Measurements from ENCODE around the gene RTN1. TPM values are rescaled to one million over a fixed set of nuclear protein-coding genes. Genes with fewer than 3 reads are reported as not detected.

RTN1 gene
- total RNA-seq, 1 donor from 2014 or later, result not detected

DNA sequence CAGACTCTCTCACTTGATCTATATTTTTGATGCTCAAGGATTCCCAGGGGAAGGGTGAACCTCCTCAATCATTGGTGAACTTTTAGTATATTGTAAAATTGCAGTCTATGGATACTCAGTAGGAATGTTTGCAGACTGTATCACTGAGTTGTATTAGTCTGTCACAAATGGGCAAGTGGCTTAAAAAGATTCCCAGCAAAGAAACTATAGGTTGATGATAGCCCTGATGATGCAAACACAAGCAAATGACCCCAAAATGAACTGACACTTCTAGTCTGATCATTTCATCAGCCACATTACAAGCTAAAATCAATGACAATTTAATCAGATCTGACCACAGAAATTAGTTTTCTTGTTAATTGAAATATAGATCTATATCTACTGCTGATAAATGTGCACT lies 59.5 kb downstream of the RTN1 start:
- intact Hi-C loops (cut with micrococcal nuclease), result no loop called here

DNA sequence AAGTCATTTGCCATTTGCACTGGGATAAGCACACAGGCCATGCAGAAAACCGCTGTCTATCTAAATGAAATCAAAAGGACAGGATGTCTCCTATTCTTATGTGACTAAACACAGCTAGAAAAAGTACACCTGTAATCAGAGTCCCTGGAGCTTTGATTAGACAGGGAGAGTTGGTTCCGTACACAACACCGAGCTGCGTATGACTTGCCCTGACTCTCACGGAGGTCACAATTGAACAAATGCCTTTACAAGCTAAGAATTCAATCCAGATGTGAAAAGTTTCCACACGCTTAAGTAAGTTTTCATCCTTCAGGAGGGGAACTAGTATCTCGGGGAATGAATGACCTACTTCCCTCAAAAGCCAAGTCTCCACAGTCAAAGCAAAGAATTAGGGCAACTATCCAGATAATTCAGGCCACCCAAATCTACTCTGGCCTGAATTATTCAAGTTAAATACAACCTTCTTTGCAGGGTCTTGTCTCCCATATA lies 67.5 kb downstream of the RTN1 start:
- intact Hi-C loops (cut with micrococcal nuclease), result no loop called here

DNA sequence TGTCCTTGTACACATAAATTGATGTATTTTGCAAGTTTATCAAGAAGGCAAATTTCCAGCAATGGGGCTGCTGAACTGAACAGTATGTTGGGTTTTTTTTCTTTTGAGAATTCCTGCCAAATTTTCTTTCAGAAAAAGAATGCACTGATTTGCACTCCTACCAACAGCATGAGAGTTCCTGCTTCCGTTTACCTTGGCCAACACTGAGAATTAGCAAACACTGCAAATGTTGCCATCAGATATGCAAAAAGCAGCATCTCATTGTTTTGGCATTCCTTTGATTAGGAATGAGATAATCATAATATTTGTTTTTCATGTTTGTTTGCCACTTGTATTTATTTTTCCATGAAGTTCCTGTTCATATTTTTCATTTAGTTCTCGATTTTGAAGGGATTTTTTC lies 82.4 kb downstream of the RTN1 start:
- intact Hi-C loops (cut with micrococcal nuclease), result no loop called here

DNA sequence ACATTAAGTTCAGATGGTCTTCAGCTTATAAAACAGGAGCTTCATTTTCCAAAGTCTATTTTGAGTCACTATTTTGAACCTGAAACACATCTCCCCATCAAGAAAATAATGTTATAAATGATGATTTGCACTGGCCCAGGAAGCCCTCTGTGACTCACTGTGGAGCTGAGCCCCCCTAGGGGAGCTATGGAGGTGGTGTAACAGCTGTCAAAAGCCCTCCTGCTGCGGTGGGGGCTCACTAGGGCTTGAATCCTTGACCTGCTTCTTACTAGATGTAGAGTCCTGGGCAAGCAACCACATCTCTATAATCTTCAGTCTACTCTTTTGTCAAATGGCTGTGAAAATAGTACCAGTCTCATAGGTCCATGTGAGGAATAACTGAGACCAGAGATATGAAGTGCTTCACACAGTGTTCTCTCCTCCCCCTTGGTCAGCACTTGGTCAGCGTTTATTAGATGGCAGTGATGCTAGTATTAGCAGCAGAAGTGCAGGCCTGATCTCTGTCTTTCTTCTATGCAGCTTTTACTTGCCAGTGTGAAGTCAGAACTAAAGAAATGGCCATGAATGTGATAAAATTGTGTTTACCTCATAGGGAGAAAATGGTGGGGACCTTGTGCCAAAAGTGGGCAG lies 83.4 kb downstream of the RTN1 start:
- intact Hi-C loops (cut with micrococcal nuclease), result no loop called here

DNA sequence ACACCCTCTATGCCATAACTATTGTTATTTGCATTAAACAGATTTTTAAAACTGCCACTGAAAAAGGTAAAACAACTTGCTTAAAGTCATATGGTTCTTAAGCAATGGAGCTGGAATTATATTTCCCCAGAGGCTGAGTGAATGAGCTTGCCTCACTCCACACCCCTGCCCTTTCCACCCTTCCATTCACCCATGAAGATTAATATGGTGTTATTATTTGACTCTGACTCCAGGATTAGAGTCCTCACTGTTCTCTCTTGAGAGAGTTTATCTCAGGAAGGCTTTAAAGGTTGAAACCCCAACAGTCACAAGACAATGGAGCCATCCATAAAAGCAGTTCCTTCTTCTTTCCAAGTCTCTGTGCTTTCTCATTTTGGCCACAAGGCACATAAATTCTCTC lies 84.9 kb downstream of the RTN1 start:
- intact Hi-C loops (cut with micrococcal nuclease), result no loop called here

DNA sequence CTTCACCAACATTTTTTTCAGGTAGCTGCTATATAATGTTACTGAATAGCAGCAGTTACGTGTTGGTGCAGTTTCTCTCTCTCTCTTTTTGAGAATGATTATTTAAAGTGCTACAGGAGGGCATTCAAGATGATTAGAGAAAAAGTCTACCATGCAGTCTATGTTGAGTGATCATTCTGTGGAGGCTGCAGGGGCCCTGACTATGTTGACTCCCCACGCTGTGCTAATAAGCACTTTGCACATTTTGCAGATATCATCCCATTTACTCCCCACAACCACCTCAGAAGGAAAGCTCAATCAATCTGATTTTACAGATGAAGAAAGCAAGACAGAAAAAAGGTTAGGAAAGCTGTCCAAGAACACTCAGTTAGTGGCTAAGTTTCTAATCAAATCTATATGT lies 87.8 kb downstream of the RTN1 start:
- intact Hi-C loops (cut with micrococcal nuclease), result no loop called here

DNA sequence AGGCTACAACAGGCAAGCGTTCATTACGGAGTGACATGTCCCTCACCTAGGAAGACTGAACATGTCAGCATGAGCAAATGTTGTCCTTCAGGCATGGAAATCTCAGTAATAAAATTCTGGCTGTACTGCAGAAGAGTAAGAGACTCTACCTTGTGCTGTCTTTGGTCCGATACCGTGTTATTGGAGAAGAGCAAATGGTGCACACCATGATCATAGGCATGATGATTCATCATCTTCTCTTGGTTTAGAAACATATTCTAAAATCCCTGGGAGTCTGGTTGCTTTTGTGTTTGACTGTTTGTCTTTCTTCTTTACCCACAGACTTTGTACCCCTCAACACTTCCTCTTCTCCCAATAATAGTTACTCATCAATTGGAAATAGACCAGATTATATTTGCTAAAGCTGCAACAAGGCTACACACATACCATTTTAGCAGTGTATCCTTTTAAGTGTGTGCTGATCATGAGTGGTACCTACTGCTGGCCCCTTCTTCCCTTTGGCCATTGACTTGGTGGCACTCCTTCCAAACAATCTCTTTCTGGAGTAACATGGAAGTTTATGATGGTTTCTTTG lies 93.5 kb downstream of the RTN1 start:
- intact Hi-C loops (cut with micrococcal nuclease), result no loop called here

DNA sequence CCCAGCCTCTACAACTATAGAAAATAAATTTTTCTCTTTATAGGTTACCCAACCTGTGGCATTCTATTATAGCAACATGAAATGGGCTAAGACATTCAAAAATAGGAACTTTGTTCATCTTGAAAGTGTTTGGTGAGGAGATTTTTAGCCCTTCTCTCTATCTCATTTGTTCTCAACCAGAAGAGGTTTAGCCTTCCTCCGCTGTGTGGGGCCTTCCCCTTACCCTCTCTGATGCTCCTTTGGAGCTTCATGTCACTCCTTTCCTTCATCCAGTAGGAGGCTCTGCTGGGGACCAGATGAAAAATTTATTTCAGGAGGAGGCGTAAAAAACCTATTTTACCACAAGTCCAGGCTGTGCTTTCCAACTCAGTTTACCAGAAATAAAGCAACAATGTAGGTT lies 94.1 kb downstream of the RTN1 start:
- intact Hi-C loops (cut with micrococcal nuclease), result no loop called here

DNA sequence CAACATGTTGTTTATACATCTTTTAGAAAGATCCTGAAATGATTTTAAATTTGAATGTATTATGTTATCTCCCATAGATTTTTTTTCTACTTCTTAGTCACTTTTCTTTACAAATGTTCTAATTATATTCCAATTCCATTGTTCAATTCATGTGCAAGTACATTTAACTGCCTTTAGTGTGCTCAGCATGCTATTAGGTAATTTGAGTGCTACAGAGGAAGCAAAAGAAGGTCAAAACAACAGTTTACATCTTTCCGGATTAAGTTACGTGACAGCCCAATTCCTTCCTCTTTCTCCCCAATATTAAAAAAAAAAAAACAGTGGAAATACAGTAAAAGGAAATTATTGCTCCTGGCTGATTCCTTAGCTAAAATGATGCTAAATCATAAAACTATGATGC lies 98.3 kb downstream of the RTN1 start:
- intact Hi-C loops (cut with micrococcal nuclease), result no loop called here

DNA sequence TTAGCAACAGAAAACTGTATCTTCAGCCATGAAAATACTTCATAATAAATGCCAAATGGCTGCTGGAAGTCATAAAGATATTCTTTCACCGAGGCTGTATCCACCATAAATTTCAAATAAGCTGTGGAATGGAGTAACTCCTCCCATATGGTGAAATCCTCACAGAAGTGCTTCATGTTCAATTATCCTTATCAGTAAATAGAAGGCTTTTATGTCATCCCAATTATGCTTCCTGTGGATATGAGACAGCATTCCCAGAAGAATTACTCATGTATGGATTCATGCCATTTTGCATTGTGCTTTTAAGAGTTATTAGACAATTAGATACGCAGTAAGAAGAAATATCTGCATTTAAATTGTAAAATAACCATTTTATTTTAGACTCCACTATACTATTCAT lies 99.0 kb downstream of the RTN1 start:
- intact Hi-C loops (cut with micrococcal nuclease), result no loop called here

DNA sequence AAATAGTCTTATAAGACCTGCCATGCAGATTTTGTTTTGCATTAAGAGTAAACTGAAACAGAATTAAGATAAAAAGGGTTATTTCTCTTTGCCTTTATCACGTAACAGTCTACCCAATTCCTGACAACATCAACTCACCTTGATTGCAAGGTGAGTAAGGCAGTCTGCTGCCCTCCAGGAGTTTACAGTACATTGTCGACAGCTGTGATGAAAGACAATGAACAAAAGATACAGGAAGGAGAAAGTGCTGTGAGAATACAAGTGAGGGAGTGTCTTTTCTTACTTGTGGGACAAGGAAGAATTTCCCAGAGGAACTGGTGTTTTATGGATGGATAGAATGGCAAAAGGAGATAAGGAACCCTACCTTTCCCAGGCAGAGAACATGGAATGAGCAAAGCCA lies 101.0 kb downstream of the RTN1 start:
- intact Hi-C loops (cut with micrococcal nuclease), result no loop called here

DNA sequence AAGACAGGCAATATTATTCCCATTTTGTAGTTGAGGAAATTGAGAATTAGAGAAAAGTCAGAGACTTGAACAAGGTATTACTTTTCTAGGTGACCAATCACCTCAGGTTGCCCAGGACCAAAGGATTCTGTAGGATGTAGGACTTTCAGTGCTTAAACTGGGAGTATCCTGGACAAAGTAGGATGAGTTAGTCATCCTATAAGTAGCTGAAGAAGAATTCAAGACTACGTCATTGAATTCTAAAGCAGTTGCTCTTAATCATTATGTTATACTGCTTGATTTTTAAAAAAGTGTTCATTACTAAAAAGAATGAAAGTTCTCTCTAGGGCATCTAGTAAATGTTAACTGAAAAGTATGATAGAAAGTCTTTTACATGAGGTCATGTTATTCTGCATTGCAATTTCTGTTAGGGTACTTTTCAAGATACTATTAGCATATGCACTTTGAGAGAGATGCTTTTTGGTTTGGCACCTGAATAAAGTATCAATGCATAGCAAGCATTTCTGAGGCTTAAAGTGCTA lies 101.7 kb downstream of the RTN1 start:
- intact Hi-C loops (cut with micrococcal nuclease), result no loop called here

DNA sequence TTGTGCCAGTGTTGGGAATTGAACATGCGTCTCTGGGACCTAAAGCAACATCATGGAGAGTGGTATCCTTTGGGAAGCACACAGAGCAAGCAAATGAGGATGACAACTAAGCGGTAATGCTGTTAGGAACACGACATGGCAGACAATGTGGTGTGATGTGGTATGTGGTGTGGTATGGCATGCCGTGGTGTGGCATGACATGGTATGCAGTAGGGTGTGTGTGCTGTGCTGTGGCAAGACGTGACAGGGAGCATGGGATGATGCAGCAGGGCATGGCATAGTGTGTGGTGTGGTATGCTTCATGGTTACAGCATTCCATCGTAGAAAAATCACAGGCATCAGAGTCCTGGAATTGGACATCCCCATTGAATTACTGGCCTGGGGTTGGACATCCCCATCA lies 108.7 kb downstream of the RTN1 start:
- intact Hi-C loops (cut with micrococcal nuclease), result no loop called here

DNA sequence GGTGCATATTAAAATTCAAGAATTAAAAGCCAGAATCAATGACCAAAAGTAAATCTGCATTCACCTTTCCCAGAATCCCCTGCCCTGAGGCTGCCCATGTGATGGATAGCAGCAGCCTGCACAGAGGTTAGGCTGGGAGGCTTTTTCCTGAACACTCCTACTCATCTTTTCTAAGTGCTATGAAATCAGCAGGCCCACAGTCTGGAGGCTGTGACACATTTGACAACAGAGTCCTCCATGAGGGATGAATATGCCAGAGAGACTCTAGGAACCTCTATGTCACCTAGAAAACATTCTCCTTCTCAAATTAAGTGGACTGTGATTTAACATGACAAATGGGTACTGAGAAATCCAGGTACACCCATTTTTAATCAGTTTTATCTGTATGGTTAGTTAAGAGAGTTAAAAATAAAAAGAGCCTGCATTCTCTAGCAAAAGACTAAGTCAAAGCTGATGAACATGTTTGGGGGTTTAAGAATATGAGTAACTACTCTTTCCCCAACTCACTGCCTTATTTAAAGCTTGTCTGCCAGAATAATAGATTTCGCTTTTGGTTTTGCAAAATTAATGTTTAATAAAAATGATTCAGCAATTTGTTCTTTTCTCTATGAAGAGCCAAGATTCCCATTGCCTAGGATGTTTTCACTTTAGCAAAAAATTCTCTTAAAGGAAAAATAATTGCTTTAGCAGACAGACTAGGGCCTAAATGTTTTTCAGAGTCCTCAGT lies 115.0 kb downstream of the RTN1 start:
- intact Hi-C loops (cut with micrococcal nuclease), result no loop called here

DNA sequence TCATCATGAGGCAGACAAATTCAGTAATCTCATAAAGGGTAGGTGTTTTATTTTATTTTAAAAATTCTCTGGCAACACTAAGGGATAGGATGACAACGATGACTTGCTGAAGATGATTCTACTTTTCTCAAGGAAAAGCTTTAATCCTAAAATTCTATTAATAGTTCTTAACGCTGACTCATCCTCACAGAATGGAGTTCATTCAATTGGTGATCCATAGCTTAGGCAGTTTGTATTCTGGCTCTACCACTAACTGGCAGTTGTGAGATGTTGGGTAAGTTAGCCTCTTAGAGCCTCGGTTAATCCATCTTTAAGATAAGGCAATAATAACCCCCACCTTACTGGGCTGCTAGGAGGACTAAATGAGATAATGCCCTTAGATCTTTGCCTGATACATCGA lies 116.3 kb downstream of the RTN1 start:
- intact Hi-C loops (cut with micrococcal nuclease), result no loop called here

DNA sequence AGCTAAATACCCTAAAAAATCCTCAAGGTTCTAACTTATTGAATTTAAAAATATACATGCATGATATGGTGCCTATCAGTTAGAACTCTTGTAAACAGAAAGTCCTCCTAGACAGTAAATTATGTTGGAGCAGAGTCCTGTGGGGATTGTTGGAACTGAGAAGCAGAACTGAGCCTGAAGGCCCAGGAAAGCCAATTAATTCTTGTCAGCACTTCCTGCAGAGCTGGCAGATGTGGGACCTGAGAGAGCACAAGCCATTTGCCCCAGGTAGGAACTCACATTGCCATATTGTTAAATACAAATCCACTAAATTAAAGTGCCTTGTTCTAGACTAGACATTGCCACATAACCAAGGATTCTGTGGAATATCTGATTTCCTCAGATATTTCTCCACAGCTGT lies 117.1 kb downstream of the RTN1 start:
- intact Hi-C loops (cut with micrococcal nuclease), result no loop called here

DNA sequence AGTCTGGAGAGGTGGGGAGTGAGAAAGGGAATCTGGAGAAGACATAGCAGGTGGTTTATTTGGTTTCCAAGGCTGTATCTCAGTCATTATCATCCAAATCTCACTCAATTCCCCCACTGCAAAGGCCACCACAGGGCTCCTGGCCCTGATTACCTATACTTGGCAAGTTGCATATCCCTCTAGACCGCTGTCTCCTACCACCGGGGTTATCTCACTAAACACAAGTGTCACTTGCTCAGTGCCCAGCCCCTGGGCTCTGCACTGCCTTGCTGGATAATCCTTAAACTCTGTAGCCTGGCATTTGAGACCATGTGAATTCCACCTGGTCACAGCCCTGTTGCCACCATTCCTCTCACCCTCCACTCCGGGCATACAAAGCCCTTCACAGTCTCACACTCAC lies 119.0 kb downstream of the RTN1 start:
- intact Hi-C loops (cut with micrococcal nuclease), result no loop called here

DNA sequence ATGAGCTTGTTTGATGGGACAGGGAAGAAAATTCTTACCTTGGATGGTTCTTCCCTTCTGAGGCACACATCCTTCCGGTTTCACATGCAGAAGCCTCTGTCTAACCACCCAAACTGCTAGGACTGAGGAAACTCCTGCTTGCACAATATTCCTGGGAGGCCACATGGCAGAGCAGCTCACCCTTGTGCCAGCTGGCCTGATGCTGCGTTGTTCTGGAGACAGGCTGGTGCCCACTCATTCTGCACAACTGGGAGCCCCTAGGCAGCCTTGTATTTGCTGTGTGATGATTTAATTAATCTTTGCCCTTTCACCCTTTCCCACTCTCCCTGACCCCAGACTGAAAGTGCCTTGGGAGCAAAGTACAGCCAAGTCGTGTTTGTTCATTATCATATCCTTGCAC lies 130.8 kb downstream of the RTN1 start:
- intact Hi-C loops (cut with micrococcal nuclease), result no loop called here

DNA sequence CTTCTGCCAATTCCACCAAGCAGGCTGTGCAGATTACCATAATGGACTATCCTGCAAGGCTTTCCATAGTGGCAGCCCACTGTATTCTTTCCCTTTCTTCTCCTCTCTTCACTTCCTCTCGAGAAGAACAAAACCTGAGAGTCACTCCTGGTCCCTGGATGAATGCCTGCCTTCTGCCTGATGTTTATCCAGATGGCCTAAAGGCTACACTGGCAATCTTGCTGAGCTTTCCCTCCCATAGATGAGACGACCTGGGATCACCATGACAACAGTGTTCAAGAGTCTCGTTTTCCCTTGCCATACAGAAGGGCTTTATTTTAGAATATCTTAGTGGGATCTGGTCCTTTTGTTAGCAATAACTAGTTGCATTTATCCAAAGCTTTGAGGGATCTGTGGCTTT lies 142.3 kb downstream of the RTN1 start:
- intact Hi-C loops (cut with micrococcal nuclease), result no loop called here

DNA sequence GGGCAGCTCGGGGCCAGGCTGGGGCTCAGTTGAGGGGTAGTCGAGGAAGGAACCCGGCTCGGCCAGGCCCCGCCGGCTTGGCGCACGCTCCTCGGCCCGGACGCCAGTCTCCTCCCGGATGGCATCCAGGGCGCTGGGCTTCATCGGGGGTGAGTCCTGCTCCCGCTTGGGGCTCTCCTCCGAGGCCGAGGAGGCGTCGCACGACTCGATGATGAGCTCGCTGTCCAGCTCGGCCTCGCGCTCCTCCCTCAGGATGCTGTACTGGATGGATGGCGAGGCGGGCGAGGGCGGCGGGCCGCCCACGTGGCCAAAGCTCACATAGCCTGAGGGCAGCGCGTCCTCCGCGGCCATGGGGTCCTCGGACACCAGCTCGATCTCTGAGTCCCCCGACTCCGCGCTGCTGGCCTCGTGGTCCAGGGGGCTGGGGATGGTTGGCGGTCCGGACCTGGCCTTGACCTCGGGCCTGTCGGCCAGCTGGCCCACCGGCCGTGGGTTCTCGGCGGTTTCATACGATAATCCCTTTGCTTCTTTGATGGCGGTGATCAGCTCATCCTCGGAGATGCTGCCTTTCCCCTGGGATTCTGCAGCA lies 143.4 kb downstream of the RTN1 start:
- intact Hi-C loops (cut with micrococcal nuclease), result no loop called here

DNA sequence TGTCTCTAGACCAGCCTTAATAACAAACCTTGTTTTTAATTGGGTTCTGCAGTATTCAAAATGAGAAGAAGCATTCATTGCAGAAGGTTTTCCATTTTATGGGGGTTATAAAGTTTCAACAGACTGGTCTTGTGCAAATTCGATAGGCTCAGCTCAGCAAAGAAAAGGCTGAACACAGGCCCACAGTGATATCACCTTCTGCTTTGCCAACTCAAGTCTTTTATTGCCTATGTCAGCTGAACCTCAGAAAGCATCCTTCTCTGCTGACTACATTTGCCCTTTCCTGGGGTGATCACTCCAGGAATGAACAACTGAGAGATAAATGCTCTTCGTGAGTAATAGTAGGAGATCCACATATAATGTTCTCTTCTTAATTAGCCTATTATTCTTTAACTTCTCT lies 159.5 kb downstream of the RTN1 start:
- intact Hi-C loops (cut with micrococcal nuclease), result no loop called here
